ENCODE data around the gene FGF11.

- TF ChIP-seq ZNF354B (CRISPR knock-in tag; IDR thresholded peaks at IDR 0.05): no peak
- no peak for TF ChIP-seq ZNF800 (CRISPR knock-in tag; IDR thresholded peaks at IDR 0.05)
- no peak for TF ChIP-seq ELF1 (CRISPR knock-in tag; IDR thresholded peaks at IDR 0.05)
- TF ChIP-seq CTCF (CRISPR knock-in tag; IDR thresholded peaks at IDR 0.05): no peak
- TF ChIP-seq FOXA1 (IDR thresholded peaks at IDR 0.05): no peak
- no peak for TF ChIP-seq FOXA1 (CRISPR knock-in tag; IDR thresholded peaks at IDR 0.05)
- TF ChIP-seq ZNF484 (CRISPR knock-in tag; IDR thresholded peaks at IDR 0.05; ENCODE audit: borderline replicate concordance, low read depth): no peak
Measured at GRCh38 chr17:7414837-7415236, 24.5 kb upstream of the FGF11 start.

Data from HepG2 (cell line).